Uterus (tissue), 4 donors: ENCODE measurements around the gene C9orf78. TPM values are rescaled to one million over a fixed set of nuclear protein-coding genes. Genes with fewer than 3 reads are reported as not detected.

ENCODE experiments used
- DNase-seq, 2 donors: peaks; one replicate each; pipeline ENCODE4 v3.0.0-alpha.2; 2019 to 2020
- H3K27ac ChIP-seq, 2 donors: fragments of 200-600 bp; sonication (generic); 1 replicate in 1 of 2; 2 replicates in 1 of 2; pipeline ENCODE4 v1.5.1; 2016 to 2018
- H3K27me3 ChIP-seq, 2 donors: fragments of 200-600 bp; sonication (generic); one replicate each; pipeline ENCODE4 v1.5.1; 2018 to 2019; ENCODE audit warnings: control low read depth in 1 of 2
- H3K36me3 ChIP-seq, 2 donors: fragments of 200-600 bp; sonication (generic); one replicate each; pipeline ENCODE4 v1.5.1; 2019; ENCODE audit warnings: control low read depth in 1 of 2
- H3K4me1 ChIP-seq, 2 donors: fragments of 200-600 bp; sonication (generic); one replicate each; pipeline ENCODE4 v1.5.1; 2018 to 2019; ENCODE audit warnings: control low read depth in 1 of 2
- H3K4me3 ChIP-seq, 2 donors: fragments of 200-600 bp; sonication (generic); 1 replicate in 1 of 2; 2 replicates in 1 of 2; pipeline ENCODE4 v1.5.1; 2018 to 2019; ENCODE audit warnings: mild to moderate bottlenecking in 1 of 2
- H3K9me3 ChIP-seq, 2 donors: fragments of 200-600 bp; sonication (generic); one replicate each; pipeline ENCODE4 v1.5.1; 2019; ENCODE audit warnings: control low read depth in 1 of 2
- POLR2A ChIP-seq, 2 donors: fragments of 450-650 bp; IDR thresholded peaks; one replicate each; pipeline ENCODE4 v1.6.1; 2016; ENCODE audit warnings: antibody characterized with exemption in 2 of 2, mild to moderate bottlenecking in 1 of 2, moderate library complexity in 1 of 2
- intact Hi-C: fragments of 100-400 bp; cut with DNase I; formaldehyde crosslinking; loops from one replicate; pipeline ENCODE4 v1.15.1; 2023; ENCODE audit warnings: low total_unique reads
- total RNA-seq, 4 donors: library from RNA; depleted of rRNA in 3 of 4; stranded (reverse); fragments of >200 nt in 3 of 4; gene quantifications; one replicate each; pipeline versions ENCODE4 v1.1.0 to v1.2.4, GENCODE V29; 2014 to 2023
- TF ChIP-seq, protein P1 (sequence below), 4 experiments: fragments of 200-600 bp in 2 of 4; fragments of 450-650 bp in 2 of 4; sonication (generic) in 2 of 4; IDR thresholded peaks; one replicate each; pipeline ENCODE4 v1.5.1; 2016 to 2019; ENCODE audit warnings: antibody characterized with exemption in 4 of 4, mild to moderate bottlenecking in 2 of 4, moderate library complexity in 1 of 4
- donor health status: DM: yes; HTN: yes; CAD: no.

Gene C9orf78
- total RNA-seq, 4 donors from 2014 or later: 17.4 to 56.9 (median 35.0) TPM

DNA sequence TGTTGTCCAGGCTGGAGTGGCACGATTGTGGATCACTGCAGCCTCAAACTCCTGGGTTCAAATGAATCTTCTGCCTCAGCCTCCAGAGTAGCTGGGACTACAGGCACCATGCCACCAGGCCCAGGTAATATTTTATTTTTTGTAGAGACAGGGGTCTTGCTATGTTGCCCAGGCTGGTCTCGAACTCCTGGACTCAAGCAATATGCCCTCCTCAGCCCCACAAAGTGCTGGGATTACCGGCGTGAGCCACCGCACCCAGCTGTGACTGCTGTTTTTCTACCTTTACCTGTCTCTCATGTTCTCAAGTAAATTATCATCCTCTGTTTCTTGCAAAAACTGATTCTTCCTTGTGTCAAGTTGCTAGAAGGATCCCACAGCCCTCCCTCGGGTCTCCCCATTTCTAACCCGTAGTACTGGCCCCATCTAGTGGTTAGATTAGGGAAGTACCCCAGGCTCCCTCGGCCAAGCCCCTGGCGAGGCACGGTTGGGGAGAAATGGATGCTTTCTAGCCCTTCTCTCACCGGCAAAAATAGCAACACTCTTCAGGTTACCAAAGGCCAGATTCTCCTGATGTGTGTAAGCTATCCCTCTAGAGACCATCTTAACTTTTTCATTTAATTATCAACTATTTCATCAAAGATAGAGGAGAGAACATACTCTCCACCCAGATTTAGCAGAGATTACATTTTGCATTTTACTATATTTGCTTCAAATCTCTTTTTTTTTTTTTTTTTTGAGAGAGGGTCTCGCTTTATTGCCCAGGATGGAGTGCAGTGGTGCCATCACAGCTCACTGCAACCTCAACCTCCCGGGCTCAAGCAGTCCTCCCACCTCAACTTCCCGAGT, 51.3 kb downstream of the C9orf78 start:
- no peaks in the 10 kb centered on the region for H3K4me1 ChIP-seq
- TF ChIP-seq, protein P1, sequence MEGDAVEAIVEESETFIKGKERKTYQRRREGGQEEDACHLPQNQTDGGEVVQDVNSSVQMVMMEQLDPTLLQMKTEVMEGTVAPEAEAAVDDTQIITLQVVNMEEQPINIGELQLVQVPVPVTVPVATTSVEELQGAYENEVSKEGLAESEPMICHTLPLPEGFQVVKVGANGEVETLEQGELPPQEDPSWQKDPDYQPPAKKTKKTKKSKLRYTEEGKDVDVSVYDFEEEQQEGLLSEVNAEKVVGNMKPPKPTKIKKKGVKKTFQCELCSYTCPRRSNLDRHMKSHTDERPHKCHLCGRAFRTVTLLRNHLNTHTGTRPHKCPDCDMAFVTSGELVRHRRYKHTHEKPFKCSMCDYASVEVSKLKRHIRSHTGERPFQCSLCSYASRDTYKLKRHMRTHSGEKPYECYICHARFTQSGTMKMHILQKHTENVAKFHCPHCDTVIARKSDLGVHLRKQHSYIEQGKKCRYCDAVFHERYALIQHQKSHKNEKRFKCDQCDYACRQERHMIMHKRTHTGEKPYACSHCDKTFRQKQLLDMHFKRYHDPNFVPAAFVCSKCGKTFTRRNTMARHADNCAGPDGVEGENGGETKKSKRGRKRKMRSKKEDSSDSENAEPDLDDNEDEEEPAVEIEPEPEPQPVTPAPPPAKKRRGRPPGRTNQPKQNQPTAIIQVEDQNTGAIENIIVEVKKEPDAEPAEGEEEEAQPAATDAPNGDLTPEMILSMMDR (IDR thresholded peaks at IDR 0.05): peak; percentile 91 to 97 (median 94)
- no peak for TF ChIP-seq POLR2A (IDR thresholded peaks at IDR 0.05)
- peak; percentile 70 to 77 for DNase-seq
- H3K36me3 ChIP-seq: no peaks in the 10 kb centered on the region
- H3K4me3 ChIP-seq: no peak overlapping the region
- no peaks in the 10 kb centered on the region for H3K27me3 ChIP-seq
- intact Hi-C loops: loop anchor here (5.0 to 10.0 kb wide), 3 partner anchors 46 to 659 kb away; partner anchors contain the start of gene ASB6
- no peak overlapping the region for H3K27ac ChIP-seq
- no peaks in the 10 kb centered on the region for H3K9me3 ChIP-seq

DNA sequence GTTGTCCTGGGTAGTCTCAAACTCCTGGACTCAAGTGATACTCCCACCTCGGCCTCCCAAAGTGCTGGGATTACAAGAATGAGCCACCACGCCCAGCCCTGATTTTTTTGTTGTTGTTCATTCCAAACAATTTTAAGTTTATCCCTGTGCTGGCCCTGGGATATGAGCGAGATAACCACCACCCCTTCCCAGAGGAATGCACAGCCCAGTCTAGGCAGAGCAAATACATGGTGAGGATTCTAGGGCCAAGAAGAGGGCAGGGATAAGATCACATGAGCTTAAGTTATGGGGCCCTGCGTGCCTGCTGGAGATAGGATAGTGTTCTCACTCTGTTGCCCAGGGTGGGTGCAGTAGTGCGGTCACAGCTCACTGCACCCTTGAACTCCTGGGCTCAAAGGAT, 53.1 kb downstream of the C9orf78 start:
- DNase-seq: no peak
- peaks cover 0 to 5% of the 10 kb centered on the region in 2 donors for H3K4me1 ChIP-seq
- TF ChIP-seq POLR2A (IDR thresholded peaks at IDR 0.05): no peak
- TF ChIP-seq, protein P1 (IDR thresholded peaks at IDR 0.05): no peak
- no peaks in the 10 kb centered on the region for H3K36me3 ChIP-seq
- no peak overlapping the region for H3K27ac ChIP-seq
- no peaks in the 10 kb centered on the region for H3K9me3 ChIP-seq
- H3K27me3 ChIP-seq: no peaks in the 10 kb centered on the region
- no peak overlapping the region for H3K4me3 ChIP-seq
- intact Hi-C loops: loop anchor here (5.0 to 10.0 kb wide), 3 partner anchors 45 to 657 kb away; partner anchors contain the start of gene ASB6

DNA sequence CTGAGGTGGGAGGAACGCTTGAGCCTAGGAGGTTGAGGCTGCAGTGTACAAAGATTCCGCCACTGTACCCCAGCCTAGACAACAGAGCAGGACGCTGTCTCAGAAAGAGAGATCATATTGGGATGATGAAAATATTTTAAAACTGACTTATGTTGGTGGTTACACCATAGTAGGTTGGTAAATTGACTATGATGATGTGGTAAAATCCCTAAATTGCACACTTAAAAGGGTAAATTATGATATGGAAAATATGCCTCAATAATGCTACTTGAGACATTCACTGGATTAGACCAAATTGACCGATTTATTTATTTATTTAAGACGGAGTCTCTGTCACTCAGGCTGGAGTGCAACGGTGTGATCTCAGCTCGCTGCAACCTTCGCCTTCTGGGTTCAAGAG, 53.9 kb downstream of the C9orf78 start:
- TF ChIP-seq POLR2A (IDR thresholded peaks at IDR 0.05): no peak
- TF ChIP-seq, protein P1 (IDR thresholded peaks at IDR 0.05): no peak
- H3K27me3 ChIP-seq: no peaks in the 10 kb centered on the region
- no peaks in the 10 kb centered on the region for H3K9me3 ChIP-seq
- no peaks in the 10 kb centered on the region for H3K36me3 ChIP-seq
- intact Hi-C loops: loop anchor here (5.0 to 10.0 kb wide), 3 partner anchors 44 to 656 kb away; partner anchors contain the start of gene ASB6
- no peak overlapping the region for H3K4me3 ChIP-seq
- H3K27ac ChIP-seq: no peak overlapping the region
- peaks cover 0 to 9% of the 10 kb centered on the region in 2 donors for H3K4me1 ChIP-seq
- no peak for DNase-seq

DNA sequence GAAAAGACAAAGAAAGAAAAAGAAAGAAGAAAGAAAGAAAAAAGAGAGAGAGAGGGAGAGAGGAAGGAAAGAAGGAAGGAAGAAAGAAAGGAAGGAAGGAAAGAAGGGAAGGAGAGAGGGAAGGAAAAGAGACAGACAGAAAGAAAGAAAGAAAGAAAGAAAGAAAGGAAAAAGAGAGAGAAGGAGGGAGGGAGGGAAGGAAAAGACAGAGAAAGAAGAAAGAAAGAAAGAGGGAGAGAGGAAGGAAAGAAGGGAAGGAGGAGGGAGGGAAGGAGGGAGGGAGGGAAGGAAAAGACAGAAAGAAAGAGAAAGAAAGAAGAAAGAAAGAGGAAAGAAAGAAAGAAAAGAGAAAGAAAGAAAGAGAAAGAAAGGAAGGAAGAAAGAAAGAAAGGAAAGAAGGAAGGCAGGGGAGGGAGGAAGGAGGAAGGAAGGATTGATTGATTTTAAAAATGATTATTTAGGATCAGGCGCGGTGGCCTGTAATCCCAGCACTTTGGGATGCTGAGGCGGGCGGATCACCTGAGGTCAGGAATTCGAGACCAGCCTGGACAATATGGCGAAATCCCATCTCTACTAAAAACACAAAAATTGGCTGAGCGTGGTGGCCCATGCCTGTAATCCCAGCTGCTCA, 55.4 kb downstream of the C9orf78 start:
- Histone ChIP-seq H3K4me1 (peaks cover 0 to 9% of the 10 kb centered on the region in 2 donors), H3K36me3 (no peaks in the 10 kb centered on the region), H3K4me3 (no peak overlapping the region), H3K27me3 (no peaks in the 10 kb centered on the region), H3K27ac (no peak overlapping the region), H3K9me3 (no peaks in the 10 kb centered on the region)
- no peak for TF ChIP-seq POLR2A (IDR thresholded peaks at IDR 0.05)
- TF ChIP-seq, protein P1 (IDR thresholded peaks at IDR 0.05): no peak
- no peak for DNase-seq
- intact Hi-C loops: loop anchor here (5.0 to 10.0 kb wide), 3 partner anchors 42 to 655 kb away; partner anchors contain the start of gene ASB6

DNA sequence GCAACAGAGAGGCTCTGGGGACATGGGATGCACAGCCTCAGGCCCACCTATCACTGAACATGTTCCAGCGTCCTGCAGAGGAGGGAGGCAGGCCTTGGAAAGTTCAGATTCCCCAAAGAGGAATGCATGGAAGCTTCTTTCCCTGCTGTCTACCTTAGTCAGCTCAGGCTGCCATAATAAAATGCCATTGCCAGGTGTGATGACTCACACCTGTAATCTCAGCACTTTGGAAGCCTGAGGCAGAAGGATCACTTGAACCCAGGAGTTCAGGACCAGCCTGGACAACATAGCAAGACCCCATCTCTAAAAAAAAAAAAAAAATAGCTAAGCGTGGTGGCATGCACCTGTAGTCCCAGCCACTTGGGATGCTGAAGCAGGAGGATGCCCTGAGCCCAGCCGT, 56.6 kb downstream of the C9orf78 start:
- no peak overlapping the region for H3K4me3 ChIP-seq
- H3K9me3 ChIP-seq: no peaks in the 10 kb centered on the region
- H3K4me1 ChIP-seq: peaks cover 0 to 9% of the 10 kb centered on the region in 2 donors
- intact Hi-C loops: no loop called here
- no peaks in the 10 kb centered on the region for H3K36me3 ChIP-seq
- no peak for TF ChIP-seq POLR2A (IDR thresholded peaks at IDR 0.05)
- TF ChIP-seq, protein P1 (IDR thresholded peaks at IDR 0.05): no peak
- no peaks in the 10 kb centered on the region for H3K27me3 ChIP-seq
- H3K27ac ChIP-seq: no peak overlapping the region
- DNase-seq: no peak
